HG02943 (cell line): ENCODE results near the gene CCSER2.
"Not testable (repeated sequence)": the region's sequence is repeated elsewhere in the genome, so short reads cannot be mapped to it uniquely, and the experiment has no call there.

Source experiments
- ATAC-seq: cut with Tn5 transposase; IDR thresholded peaks from one replicate; pipeline ENCODE4 v1.9.1; 2021; ENCODE audit warnings: mild to moderate bottlenecking, low read depth, moderate library complexity; ENCODE audit not compliant: unreplicated experiment

The CCSER2 gene

GRCh38 chr10:84499846-84500245 lies 171.5 kb downstream of the CCSER2 start:
- no peak for ATAC-seq

- ATAC-seq: no peak
Observed at GRCh38 chr10:84510121-84510520, 181.7 kb downstream of the CCSER2 start.

- no peak for ATAC-seq
Observed at GRCh38 chr10:84511106-84511505, 182.7 kb downstream of the CCSER2 start.

GRCh38 chr10:84511709-84512285 lies 183.4 kb downstream of the CCSER2 start:
- no peak for ATAC-seq

- ATAC-seq: no peak
Observed at GRCh38 chr10:84517554-84517953, 189.2 kb downstream of the CCSER2 start.

- no peak for ATAC-seq
Observed at GRCh38 chr10:84519235-84519634, 190.8 kb downstream of the CCSER2 start.

GRCh38 chr10:84521013-84521412 lies 192.6 kb downstream of the CCSER2 start:
- ATAC-seq: no peak

GRCh38 chr10:84521468-84521867 lies 193.1 kb downstream of the CCSER2 start:
- ATAC-seq: no peak

GRCh38 chr10:84522612-84523462 lies 194.4 kb downstream of the CCSER2 start:
- ATAC-seq: no peak

- no peak for ATAC-seq
Observed at GRCh38 chr10:84523526-84523925, 195.1 kb downstream of the CCSER2 start.

- ATAC-seq: no peak
Observed at GRCh38 chr10:84524435-84524834, 196.0 kb downstream of the CCSER2 start.

GRCh38 chr10:84525120-84525806 lies 196.9 kb downstream of the CCSER2 start:
- ATAC-seq: no peak

- not testable (repeated sequence) for ATAC-seq
Observed at GRCh38 chr10:84525807-84526182, 197.4 kb downstream of the CCSER2 start.

GRCh38 chr10:84527386-84527785 lies 199.0 kb downstream of the CCSER2 start:
- not testable (repeated sequence) for ATAC-seq

- ATAC-seq: not testable (repeated sequence)
Observed at GRCh38 chr10:84528526-84528925, 200.1 kb downstream of the CCSER2 start.

- ATAC-seq: no peak
Observed at GRCh38 chr10:84530724-84531325, 202.4 kb downstream of the CCSER2 start.

- no peak for ATAC-seq
Observed at GRCh38 chr10:84531396-84531795, 203.0 kb downstream of the CCSER2 start.

GRCh38 chr10:84534168-84534567 lies 205.8 kb downstream of the CCSER2 start:
- ATAC-seq: no peak

- ATAC-seq: peak; percentile 68
Observed at GRCh38 chr10:84537447-84537931, 209.1 kb downstream of the CCSER2 start.

GRCh38 chr10:84538036-84538435 lies 209.6 kb downstream of the CCSER2 start:
- no peak for ATAC-seq

GRCh38 chr10:84539216-84539615 lies 210.8 kb downstream of the CCSER2 start:
- no peak for ATAC-seq
